Glutamatergic neuron (in vitro differentiated cells): ENCODE data around the gene CHRNB1. TPM values are rescaled to one million over a fixed set of nuclear protein-coding genes. Genes with fewer than 3 reads are reported as not detected.
A peak's percentile ranks its signal among the peaks of the same experiment; 100 is the strongest.

Source experiments
- DNase-seq: peaks from one replicate; pipeline ENCODE4 v3.0.0; 2022
- H3K27ac Mint-ChIP-seq: one replicate; pipeline ENCODE4 v1.8.0; 2020; ENCODE audit warnings: mild to moderate bottlenecking, mixed read lengths, inconsistent platforms; ENCODE audit not compliant: unreplicated experiment
- H3K27me3 Mint-ChIP-seq: one replicate; pipeline ENCODE4 v1.8.0; 2020; ENCODE audit warnings: mild to moderate bottlenecking, moderate library complexity, mixed read lengths, inconsistent platforms; ENCODE audit not compliant: unreplicated experiment
- H3K36me3 Mint-ChIP-seq: one replicate; pipeline ENCODE4 v1.8.0; 2020; ENCODE audit warnings: mild to moderate bottlenecking, mixed read lengths, inconsistent platforms; ENCODE audit not compliant: unreplicated experiment
- H3K4me1 Mint-ChIP-seq: one replicate; pipeline ENCODE4 v1.8.0; 2020; ENCODE audit warnings: mild to moderate bottlenecking, low read depth, mixed read lengths, inconsistent platforms; ENCODE audit not compliant: unreplicated experiment
- H3K4me3 Mint-ChIP-seq: one replicate; pipeline ENCODE4 v1.8.0; 2020; ENCODE audit warnings: mild to moderate bottlenecking, mixed read lengths, inconsistent platforms; ENCODE audit not compliant: unreplicated experiment
- H3K9me3 Mint-ChIP-seq: one replicate; pipeline ENCODE4 v1.8.0; 2020; ENCODE audit warnings: mild to moderate bottlenecking, moderate library complexity, mixed read lengths, inconsistent platforms; ENCODE audit not compliant: unreplicated experiment
- total RNA-seq: library from RNA; stranded (reverse); fragmentation: NEBNext Ultra II Directional; extraction: Animal tissue kit (Norgen Biotek cat#: 25700); gene quantifications from one replicate; pipeline ENCODE4 v1.2.1, GENCODE V29; 2021; ENCODE audit not compliant: unreplicated experiment
- TF ChIP-seq, protein P1 (sequence below): fragments of 200-600 bp; sonication (generic); IDR thresholded peaks from one replicate; pipeline ENCODE4 v1.5.0; 2021; ENCODE audit not compliant: partially characterized antibody, unreplicated experiment

Gene CHRNB1
- total RNA-seq, 1 donor from 2014 or later: 16.4 TPM

- peaks cover 11% of the 10 kb centered on the region for H3K27me3 Mint-ChIP-seq
- H3K27ac Mint-ChIP-seq: no peak overlapping the region
- no peak for DNase-seq
- TF ChIP-seq, protein P1, sequence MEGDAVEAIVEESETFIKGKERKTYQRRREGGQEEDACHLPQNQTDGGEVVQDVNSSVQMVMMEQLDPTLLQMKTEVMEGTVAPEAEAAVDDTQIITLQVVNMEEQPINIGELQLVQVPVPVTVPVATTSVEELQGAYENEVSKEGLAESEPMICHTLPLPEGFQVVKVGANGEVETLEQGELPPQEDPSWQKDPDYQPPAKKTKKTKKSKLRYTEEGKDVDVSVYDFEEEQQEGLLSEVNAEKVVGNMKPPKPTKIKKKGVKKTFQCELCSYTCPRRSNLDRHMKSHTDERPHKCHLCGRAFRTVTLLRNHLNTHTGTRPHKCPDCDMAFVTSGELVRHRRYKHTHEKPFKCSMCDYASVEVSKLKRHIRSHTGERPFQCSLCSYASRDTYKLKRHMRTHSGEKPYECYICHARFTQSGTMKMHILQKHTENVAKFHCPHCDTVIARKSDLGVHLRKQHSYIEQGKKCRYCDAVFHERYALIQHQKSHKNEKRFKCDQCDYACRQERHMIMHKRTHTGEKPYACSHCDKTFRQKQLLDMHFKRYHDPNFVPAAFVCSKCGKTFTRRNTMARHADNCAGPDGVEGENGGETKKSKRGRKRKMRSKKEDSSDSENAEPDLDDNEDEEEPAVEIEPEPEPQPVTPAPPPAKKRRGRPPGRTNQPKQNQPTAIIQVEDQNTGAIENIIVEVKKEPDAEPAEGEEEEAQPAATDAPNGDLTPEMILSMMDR: no peak
- H3K4me3 Mint-ChIP-seq: no peak overlapping the region
- H3K36me3 Mint-ChIP-seq: no peaks in the 10 kb centered on the region
- H3K4me1 Mint-ChIP-seq: no peaks in the 10 kb centered on the region
- peaks cover 3% of the 10 kb centered on the region for H3K9me3 Mint-ChIP-seq
Observed at GRCh38 chr17:7429722-7430121, 15.1 kb upstream of the CHRNB1 start.

GRCh38 chr17:7431231-7431630, 13.6 kb upstream of the CHRNB1 start:
- Mint-ChIP-seq H3K27ac (no peak overlapping the region), H3K9me3 (peaks cover 9% of the 10 kb centered on the region), H3K36me3 (no peaks in the 10 kb centered on the region), H3K4me3 (no peak overlapping the region), H3K4me1 (peaks cover 3% of the 10 kb centered on the region), H3K27me3 (peaks cover 7% of the 10 kb centered on the region)
- TF ChIP-seq, protein P1: no peak
- DNase-seq: no peak

DNA sequence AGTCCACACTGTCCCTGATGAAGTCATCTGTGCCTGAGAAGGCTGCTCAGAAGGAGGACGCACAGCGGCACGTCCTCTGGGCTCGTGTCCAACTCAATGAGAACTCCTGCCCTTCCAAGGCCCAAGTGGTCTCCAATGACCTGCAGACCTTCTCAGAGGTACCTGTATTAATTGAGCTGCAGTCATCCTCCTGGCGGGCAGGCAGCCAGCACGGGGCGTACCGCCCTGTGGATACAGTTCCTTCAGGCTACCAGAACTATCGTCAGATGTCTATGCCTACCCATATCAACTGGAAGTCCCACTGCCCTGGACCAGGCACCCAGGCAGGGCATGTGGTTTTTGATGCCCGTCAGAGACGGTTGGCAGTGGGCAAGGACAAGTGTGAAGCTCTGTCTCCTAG, 12.6 kb upstream of the CHRNB1 start:
- Mint-ChIP-seq H3K4me3 (no peak overlapping the region), H3K27me3 (peaks cover 10% of the 10 kb centered on the region), H3K4me1 (peaks cover 3% of the 10 kb centered on the region), H3K27ac (no peak overlapping the region), H3K9me3 (peaks cover 9% of the 10 kb centered on the region), H3K36me3 (no peaks in the 10 kb centered on the region)
- TF ChIP-seq, protein P1: no peak
- DNase-seq: no peak

- DNase-seq: peak; percentile 53
- H3K27ac Mint-ChIP-seq: no peak overlapping the region
- no peaks in the 10 kb centered on the region for H3K36me3 Mint-ChIP-seq
- TF ChIP-seq, protein P1: no peak
- H3K4me1 Mint-ChIP-seq: peaks cover 12% of the 10 kb centered on the region
- H3K27me3 Mint-ChIP-seq: peaks cover 19% of the 10 kb centered on the region
- H3K4me3 Mint-ChIP-seq: peak overlapping the region; percentile 87
- H3K9me3 Mint-ChIP-seq: peaks cover 20% of the 10 kb centered on the region
Observed at GRCh38 chr17:7435676-7436555, 8.9 kb upstream of the CHRNB1 start.

DNA sequence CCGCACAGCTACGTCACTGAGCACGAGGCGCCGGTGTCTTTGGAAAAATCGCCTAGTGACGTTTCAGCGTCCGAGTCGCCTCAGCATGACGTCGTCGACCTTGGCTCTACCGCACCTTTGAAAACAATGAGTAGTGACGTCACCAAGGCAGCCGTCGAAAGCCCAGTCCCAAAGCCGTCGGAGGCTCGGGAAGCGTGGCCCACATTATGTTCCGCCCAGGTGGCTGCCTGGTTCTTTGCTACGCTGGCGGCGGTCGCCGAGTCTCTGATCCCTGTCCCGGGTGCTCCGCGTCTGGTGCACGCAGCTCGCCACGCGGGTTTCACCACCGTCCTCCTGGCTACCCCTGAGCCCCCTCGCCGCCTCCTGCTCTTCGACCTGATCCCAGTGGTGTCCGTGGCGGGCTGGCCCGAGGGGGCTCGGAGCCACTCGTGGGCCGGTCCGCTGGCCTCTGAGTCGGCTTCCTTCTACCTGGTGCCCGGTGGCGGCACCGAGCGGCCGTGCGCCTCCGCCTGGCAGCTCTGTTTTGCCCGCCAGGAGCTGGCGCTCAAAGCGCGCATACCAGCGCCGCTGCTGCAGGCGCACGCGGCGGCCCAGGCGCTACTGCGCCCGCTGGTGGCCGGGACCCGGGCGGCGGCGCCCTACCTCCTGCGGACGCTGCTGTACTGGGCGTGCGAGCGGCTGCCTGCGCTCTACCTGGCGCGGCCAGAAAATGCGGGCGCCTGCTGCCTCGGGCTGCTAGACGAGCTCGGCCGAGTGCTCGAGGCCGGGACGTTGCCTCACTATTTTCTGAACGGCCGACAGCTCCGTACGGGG, 8.1 kb upstream of the CHRNB1 start:
- H3K36me3 Mint-ChIP-seq: no peaks in the 10 kb centered on the region
- peaks cover 18% of the 10 kb centered on the region for H3K9me3 Mint-ChIP-seq
- TF ChIP-seq, protein P1: peak; percentile 54
- H3K4me1 Mint-ChIP-seq: peaks cover 17% of the 10 kb centered on the region
- H3K27ac Mint-ChIP-seq: no peak overlapping the region
- peaks cover 19% of the 10 kb centered on the region for H3K27me3 Mint-ChIP-seq
- peak overlapping the region; percentile 87 for H3K4me3 Mint-ChIP-seq
- DNase-seq: peak; percentile 88
